ENCODE results near the gene IPO7.
A peak's percentile ranks its signal among the peaks of the same experiment; 100 is the strongest.
"Not testable (repeated sequence)": the region's sequence is repeated elsewhere in the genome, so short reads cannot be mapped to it uniquely, and the experiment has no call there.

Gene IPO7

DNA sequence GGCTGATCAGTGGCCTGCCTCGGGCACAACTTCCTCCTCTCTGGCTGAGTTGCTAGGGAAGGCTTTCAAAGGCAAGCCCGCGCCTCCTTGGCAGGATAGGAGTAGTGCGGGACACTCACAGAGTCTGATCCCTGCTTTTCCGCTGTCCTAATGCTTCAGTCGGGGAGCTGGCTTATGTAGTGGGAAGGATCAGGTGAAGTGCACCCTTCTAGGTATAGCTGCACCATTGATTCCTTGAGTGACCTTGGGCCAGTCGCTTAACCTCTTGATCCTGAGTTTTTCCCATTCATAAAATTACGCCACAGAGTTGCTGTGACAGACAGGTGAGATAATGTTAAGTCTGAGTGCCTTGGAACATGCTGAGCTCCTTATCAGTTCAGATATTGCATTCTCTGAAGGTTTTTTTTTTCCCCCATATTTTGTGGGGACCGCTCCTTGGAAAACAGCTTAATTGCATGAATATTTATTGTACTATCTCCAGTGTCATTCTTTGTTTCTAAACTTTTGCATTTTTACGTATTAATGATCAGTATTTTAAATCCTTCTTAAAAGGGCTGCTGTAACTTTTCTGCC lies 961 bp downstream of the IPO7 start:
- Mint-ChIP-seq H3K27ac (peak overlapping the region; percentile 98), H3K9me3 (peaks cover 2% of the 10 kb centered on the region), H3K4me1 (peaks cover 24% of the 10 kb centered on the region), H3K36me3 (peaks cover 64% of the 10 kb centered on the region), H3K4me3 (peak overlapping the region; percentile 94)
- peak; percentile 19 for ATAC-seq
- DNase-seq (ENCODE audit: low spot score in 2 of 2): no peak

DNA sequence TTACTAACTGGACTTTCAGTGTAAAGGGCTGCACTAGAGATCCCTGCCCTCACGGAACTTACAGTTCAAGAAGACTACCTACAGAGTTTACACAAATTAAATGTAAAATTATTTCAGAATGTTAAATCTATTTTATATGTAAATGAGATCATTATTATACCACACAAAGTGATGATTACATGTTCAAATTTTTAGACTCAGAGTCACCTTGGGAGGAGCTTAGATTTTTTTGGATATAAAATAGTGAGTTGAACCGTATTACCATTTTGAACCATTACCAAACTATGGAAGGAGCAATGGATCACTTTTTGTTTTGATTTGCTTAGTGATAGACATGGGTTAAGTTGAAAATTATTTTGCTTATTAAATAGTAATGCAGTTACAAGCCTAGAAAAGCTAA lies 1.6 kb downstream of the IPO7 start:
- ATAC-seq: no peak
- no peak for DNase-seq (ENCODE audit: low spot score in 2 of 2)
- no peak overlapping the region for H3K27ac Mint-ChIP-seq
- H3K4me1 Mint-ChIP-seq: peaks cover 24% of the 10 kb centered on the region
- peaks cover 71% of the 10 kb centered on the region for H3K36me3 Mint-ChIP-seq
- H3K4me3 Mint-ChIP-seq: peak overlapping the region; percentile 94
- peaks cover 2% of the 10 kb centered on the region for H3K9me3 Mint-ChIP-seq

DNA sequence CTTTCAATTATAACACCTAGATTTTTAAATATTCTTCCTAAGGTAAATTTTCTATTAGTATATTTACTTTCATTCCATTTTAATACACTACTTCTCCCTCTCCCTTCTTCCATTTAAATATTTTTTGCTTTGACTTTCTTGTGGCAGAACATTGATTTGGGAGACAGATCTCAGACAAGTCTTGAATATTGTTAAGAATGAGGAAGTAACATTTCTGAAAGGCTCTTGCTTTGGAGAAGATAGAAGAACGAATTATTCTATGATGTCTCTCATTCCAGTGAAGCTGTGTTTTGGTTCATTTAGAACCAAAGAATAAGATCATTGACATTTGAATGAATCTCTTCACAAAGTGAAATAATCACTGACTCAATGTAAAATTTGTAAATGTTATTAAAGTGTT lies 2.4 kb downstream of the IPO7 start:
- H3K27ac Mint-ChIP-seq: peak overlapping the region; percentile 17
- ATAC-seq (no peak), DNase-seq (ENCODE audit: low spot score in 2 of 2) (no peak)
- peaks cover 2% of the 10 kb centered on the region for H3K9me3 Mint-ChIP-seq
- peaks cover 79% of the 10 kb centered on the region for H3K36me3 Mint-ChIP-seq
- H3K4me3 Mint-ChIP-seq: peak overlapping the region; percentile 94
- H3K4me1 Mint-ChIP-seq: peaks cover 24% of the 10 kb centered on the region

DNA sequence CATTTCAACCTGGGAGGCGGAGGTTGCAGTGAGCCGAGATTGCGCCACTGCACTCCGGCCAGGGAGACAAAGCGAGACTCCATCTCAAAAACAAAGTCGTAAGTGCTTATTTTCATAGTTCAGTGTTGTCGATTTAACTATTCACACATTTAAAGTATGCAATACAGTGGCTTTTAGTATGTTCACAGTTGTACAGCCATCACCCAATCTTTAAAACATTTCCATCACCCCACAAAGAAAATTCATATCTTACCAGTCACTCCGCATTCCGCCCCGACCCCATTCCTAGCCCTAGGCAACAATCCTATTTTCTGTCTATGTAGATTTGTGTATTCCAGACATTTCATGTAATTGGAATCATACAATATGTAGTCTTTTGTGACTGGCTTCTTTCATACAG lies 11.9 kb downstream of the IPO7 start:
- Mint-ChIP-seq H3K4me3 (no peak overlapping the region), H3K27ac (no peak overlapping the region), H3K9me3 (no peaks in the 10 kb centered on the region), H3K4me1 (peaks cover 51% of the 10 kb centered on the region), H3K36me3 (peaks cover 75% of the 10 kb centered on the region)
- DNase-seq (ENCODE audit: low spot score in 2 of 2): no peak
- no peak for ATAC-seq

DNA sequence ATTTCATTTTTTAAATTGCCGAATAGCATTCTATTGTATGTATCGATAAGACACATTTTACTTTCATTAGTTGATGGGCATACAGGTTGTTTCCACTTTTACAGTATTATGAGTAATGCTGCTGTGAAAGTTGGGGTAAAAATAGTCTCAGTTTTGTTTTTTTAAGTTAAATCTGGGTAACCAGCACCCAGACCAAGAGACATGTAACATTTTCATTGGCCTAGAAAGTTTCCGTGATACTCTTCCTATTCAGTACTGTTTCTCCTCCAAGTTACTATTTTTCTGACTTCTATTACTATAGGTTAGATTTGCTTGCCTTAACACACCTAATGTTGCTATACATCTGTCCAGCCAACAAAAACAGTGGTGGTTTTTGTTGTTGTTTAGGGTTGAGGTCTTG lies 12.3 kb downstream of the IPO7 start:
- Mint-ChIP-seq H3K4me3 (no peak overlapping the region), H3K36me3 (peaks cover 73% of the 10 kb centered on the region), H3K4me1 (peaks cover 51% of the 10 kb centered on the region), H3K27ac (no peak overlapping the region), H3K9me3 (no peaks in the 10 kb centered on the region)
- ATAC-seq: peak; percentile 26
- DNase-seq (ENCODE audit: low spot score in 2 of 2): no peak

DNA sequence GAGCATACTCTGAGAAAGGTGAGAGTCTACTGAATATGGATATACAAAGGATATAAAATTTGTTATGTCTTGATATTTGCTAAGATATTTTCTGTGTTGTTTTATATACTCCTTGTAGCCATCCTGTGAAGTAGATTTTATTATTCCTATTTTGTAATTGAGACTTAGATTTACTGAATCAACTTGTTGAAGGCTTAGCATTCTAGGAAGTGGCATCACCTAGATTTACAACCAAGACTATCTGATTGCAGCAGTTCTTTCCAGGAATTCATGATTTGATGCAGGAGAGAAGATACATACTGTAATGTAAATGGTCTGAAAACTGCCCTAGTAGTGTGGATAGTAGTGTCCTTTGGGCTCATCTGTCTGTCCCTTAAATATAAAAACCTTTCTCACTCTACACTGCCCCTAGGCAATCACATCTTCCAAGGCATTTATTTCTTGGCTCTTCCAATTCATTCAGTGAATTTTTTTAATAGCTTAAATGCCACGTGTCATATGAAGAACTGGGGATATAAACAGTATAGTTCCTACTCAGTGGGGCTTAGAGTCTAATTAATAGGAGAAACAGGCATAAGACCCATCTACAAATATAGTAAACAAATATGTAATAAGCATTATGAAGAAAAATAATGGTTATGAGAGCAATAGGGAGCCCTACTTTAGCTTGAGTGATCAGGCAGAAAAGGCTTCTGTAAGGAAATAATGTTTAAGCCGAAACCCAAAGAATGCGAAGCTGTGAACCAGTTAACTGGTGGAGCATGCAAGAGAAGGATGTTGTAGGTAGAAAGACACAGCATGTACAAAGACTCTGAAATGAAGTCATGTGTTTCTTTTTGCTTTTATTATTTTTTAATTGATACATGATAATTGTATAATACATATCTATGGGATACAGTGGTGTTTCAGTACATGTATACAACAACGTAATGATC lies 13.6 kb downstream of the IPO7 start:
- peaks cover 70% of the 10 kb centered on the region for H3K36me3 Mint-ChIP-seq
- H3K9me3 Mint-ChIP-seq: no peaks in the 10 kb centered on the region
- H3K4me1 Mint-ChIP-seq: peaks cover 47% of the 10 kb centered on the region
- DNase-seq (ENCODE audit: low spot score in 2 of 2) (no peak), ATAC-seq (no peak)
- peak overlapping the region; percentile 2 for H3K27ac Mint-ChIP-seq
- H3K4me3 Mint-ChIP-seq: no peak overlapping the region

DNA sequence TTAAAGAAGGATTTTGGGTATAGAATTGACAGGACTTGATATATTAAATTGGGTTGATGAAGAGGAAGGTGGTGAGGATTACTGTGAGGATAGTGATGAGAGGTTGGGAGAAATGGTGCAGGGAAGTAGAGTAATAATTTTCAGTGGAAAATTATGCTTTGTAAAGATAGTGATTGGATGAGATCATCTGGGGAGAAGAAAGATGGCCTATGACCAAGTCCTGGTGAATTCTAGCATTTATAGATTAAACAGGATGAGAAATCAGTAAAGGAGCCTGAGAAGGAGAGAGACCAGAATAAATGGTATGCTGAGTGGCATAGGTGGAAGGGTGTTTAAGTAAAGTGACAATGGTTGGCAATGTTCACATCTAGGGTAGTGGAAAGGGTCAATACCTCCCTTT lies 15.0 kb downstream of the IPO7 start:
- ATAC-seq (no peak), DNase-seq (ENCODE audit: low spot score in 2 of 2) (no peak)
- Mint-ChIP-seq H3K36me3 (peaks cover 71% of the 10 kb centered on the region), H3K4me3 (no peak overlapping the region), H3K9me3 (no peaks in the 10 kb centered on the region), H3K27ac (peak overlapping the region; percentile 1), H3K4me1 (peaks cover 39% of the 10 kb centered on the region)

DNA sequence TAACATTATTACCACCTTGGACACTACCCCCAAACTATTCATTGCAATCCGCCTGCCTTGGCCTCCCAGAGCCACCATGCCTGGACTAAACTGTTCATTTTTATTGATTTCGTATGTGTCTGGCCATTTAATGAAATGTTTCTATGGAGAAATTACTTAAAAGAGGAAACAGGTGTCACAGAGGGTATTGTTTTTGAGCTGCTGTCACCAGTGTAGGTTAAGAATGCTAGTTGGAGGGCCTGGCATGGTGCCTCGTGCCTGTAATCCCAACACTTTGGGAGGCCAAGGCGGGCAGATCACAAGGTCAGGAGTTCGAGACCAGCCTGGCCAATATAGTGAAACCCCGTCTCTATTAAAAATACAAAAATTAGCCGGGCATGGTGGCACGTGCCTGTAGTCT lies 17.4 kb downstream of the IPO7 start:
- Mint-ChIP-seq H3K27ac (peak overlapping the region; percentile 36), H3K4me1 (peaks cover 35% of the 10 kb centered on the region), H3K36me3 (peaks cover 79% of the 10 kb centered on the region)
- DNase-seq (ENCODE audit: low spot score in 2 of 2); H3K9me3 Mint-ChIP-seq; ATAC-seq; H3K4me3 Mint-ChIP-seq: not testable (repeated sequence)

DNA sequence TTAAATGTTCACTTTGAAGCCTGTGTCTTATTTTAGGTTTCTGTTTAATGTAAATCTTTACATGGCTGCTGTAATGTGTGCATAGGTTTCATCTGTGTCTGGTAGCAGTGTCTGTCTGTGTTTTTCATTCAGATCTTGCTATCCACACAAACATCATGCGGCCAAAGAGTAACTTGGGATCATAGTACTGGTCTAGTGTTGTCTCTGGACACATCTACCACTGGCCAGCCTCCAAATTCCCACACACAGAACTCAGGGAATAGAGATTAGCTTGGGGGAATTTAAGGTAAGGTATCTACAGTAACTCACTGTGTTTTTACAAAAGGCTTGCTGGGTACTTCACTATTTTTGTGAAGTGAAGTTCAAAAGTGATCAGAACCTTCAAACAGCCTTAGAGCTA lies 44.3 kb downstream of the IPO7 start:
- H3K9me3 Mint-ChIP-seq: no peaks in the 10 kb centered on the region
- ATAC-seq (no peak), DNase-seq (ENCODE audit: low spot score in 2 of 2) (no peak)
- H3K4me1 Mint-ChIP-seq: no peaks in the 10 kb centered on the region
- H3K4me3 Mint-ChIP-seq: no peak overlapping the region
- H3K27ac Mint-ChIP-seq: peak overlapping the region; percentile 29
- H3K36me3 Mint-ChIP-seq: peaks cover 100% of the 10 kb centered on the region

DNA sequence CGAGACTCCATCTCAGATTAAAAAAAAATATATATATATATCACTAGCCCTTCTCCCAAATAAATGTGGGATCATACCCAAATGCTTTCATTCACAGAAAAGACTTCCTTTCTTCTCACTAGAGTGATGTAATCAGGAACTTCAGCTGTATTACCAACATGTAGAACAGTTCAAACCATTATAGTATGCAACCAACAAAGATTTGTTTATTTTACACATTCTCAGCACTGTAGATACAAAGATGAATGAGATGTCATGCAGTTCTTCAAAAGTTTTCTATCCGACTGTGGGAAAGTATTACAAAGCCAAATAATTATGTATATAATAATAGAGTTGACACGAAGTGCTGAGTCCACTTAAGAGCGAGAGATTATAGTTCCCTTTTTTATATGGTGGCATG lies 54.2 kb downstream of the IPO7 start:
- H3K36me3 Mint-ChIP-seq: peaks cover 100% of the 10 kb centered on the region
- H3K27ac Mint-ChIP-seq: no peak overlapping the region

DNA sequence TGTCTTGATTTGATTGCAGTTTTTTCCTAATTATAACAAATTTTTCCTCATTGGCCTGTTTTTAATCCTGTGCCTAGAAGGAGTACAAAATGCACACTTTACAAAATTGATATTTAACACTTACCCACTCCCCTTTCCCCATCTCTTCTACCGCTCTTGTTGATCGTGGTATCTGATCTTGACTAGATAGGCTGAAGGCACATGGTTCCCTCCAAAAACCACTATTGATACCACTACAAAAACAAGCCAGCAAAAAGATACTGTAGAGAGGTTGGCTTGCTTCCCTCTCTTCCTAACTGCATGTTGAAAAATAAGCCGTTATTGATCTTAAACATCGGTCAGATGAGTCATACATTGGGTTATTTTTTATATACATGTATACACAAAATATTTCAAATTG lies 61.8 kb downstream of the IPO7 start:
- Mint-ChIP-seq H3K36me3 (peaks cover 90% of the 10 kb centered on the region), H3K4me3 (no peak overlapping the region), H3K27ac (no peak overlapping the region), H3K9me3 (no peaks in the 10 kb centered on the region), H3K4me1 (no peaks in the 10 kb centered on the region)
- no peak for DNase-seq (ENCODE audit: low spot score in 2 of 2)
- no peak for ATAC-seq

More for the DNA sequence above, 54.2 kb downstream of the IPO7 start:
- DNase-seq (ENCODE audit: low spot score in 2 of 2) (no peak), ATAC-seq (no peak)
- no peaks in the 10 kb centered on the region for H3K9me3 Mint-ChIP-seq
- no peak overlapping the region for H3K4me3 Mint-ChIP-seq
- H3K4me1 Mint-ChIP-seq: no peaks in the 10 kb centered on the region

DNA sequence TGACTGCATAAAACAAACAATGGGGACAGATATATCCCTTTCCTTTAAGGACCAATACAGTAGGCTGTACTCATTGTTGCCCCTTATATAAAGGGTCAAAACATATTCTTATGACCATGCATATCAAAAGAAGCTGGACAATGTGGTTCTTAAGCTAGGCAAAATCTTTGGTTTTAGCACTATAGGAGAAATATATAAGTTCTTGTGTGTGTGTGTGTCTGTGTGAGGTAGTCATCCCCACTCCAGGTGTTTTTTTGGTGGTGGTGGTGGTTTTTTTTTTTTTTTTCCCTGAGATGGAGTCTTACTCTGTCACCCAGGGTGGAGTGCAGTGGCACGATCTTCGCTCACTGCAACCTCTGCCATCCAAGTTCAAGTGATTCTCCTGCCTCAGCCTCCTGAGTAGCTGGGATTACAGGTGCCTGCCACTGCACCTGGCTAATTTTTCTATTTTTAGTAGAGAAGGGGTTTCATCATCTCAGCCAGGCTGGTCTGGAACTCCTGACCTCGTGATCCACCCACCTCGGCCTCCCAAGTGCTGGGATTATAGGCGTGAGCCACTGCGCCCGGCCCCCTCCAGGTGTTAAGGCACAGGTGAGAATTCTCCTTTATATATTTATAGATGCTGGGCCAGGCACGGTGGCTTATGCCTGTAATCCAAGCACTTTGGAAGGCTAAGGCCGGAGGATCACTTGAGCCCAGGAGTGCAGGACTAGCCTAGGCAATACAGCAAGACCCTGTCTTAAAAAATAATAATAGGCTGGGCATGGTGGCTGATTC lies 64.3 kb downstream of the IPO7 start:
- no peaks in the 10 kb centered on the region for H3K4me1 Mint-ChIP-seq
- peaks cover 70% of the 10 kb centered on the region for H3K36me3 Mint-ChIP-seq
- no peaks in the 10 kb centered on the region for H3K9me3 Mint-ChIP-seq
- ATAC-seq (no peak), DNase-seq (ENCODE audit: low spot score in 2 of 2) (no peak)
- no peak overlapping the region for H3K4me3 Mint-ChIP-seq
- H3K27ac Mint-ChIP-seq: no peak overlapping the region

DNA sequence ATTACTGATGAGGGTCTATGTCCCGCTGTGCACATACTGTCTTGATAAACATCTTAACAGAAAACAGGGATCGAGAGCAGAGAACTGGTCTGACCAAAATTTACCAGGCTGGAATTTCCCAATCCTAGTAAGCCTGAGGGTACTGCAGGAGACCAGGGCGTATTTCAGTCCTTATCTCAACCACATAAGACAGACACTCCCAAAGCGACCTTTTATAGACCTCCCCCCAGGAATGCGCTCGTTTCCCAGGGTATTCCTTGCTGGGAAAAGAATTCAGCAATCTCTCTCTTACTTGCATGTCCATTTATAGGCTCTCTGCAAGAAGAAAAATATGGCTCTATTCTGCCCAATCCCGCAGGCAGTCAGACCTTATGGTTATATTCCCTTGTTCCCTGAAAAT lies 67.6 kb downstream of the IPO7 start:
- peaks cover 38% of the 10 kb centered on the region for H3K36me3 Mint-ChIP-seq
- ATAC-seq; DNase-seq (ENCODE audit: low spot score in 2 of 2); H3K4me1 Mint-ChIP-seq; H3K27ac Mint-ChIP-seq; H3K9me3 Mint-ChIP-seq; H3K4me3 Mint-ChIP-seq: not testable (repeated sequence)

DNA sequence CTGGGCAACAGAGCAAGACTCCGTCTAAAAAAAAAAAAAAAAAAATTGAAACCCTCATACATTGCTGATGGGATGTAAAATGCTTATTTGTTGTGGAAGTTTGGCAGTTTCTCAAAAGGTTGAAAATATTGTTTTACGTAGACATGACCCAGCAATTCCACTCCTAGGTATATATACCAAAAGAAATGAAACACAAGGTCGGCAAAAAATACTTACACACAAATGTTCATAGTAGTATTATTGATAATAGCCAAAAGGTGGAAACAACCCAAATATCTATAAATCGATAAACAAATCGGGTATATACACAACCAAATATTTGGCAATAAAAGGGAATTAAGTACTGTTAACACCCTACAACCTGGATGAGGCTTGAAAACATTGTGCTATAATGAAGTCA lies 71.3 kb downstream of the IPO7 start:
- Mint-ChIP-seq H3K4me1 (peaks cover 6% of the 10 kb centered on the region), H3K9me3 (no peaks in the 10 kb centered on the region), H3K36me3 (peaks cover 21% of the 10 kb centered on the region), H3K4me3 (no peak overlapping the region), H3K27ac (no peak overlapping the region)
- no peak for ATAC-seq
- DNase-seq (ENCODE audit: low spot score in 2 of 2): no peak

DNA sequence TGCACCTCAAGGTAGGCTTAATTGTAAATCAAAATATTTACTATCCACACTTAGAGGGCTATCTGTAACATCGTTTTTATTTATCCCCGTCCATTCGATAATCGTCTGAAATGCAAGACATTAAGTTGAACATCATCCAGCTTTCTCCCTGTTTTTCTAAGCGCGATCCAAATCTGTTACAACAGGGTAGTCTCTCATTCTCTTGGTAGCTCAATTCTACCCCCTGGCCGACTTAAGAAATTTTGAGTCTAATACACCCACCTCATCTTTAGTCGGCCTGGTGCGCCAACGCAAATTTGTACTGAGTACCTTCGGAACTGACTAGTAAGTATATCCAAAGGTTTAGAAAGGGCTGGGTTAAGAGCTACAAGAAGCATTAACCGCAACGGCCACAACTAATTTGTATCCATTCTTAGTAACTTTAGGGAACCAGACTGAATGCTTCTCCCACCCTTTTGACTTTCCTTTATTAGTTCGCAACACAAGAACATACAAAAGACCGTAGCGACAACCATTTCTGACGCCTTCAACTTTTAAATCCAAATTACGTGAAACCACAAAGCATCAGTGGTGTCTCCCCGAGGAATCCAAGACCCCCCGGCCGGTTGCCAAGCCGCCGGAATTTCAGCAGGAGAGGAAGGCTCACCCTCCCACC lies 75.3 kb downstream of the IPO7 start:
- Mint-ChIP-seq H3K27ac (peak overlapping the region; percentile 100), H3K36me3 (peaks cover 24% of the 10 kb centered on the region), H3K4me1 (peaks cover 18% of the 10 kb centered on the region), H3K4me3 (peak overlapping the region; percentile 95), H3K9me3 (no peaks in the 10 kb centered on the region)
- DNase-seq (ENCODE audit: low spot score in 2 of 2) (peak; percentile 21 to 64), ATAC-seq (no peak)
